Neural progenitor cell (in vitro differentiated cells): ENCODE data around the gene INSRR.

Source experiments
- EZH2 ChIP-seq: fragments of 200-600 bp; sonication (generic); IDR thresholded peaks from 2 replicates; pipeline ENCODE4 v1.6.1; 2017; ENCODE audit warnings: antibody characterized with exemption, mild to moderate bottlenecking, moderate library complexity
- TF ChIP-seq, protein P1 (sequence below): fragments of 200-600 bp; sonication (generic); IDR thresholded peaks from 2 replicates; pipeline ENCODE4 v1.5.1; 2017; ENCODE audit warnings: antibody characterized with exemption, mild to moderate bottlenecking

DNA sequence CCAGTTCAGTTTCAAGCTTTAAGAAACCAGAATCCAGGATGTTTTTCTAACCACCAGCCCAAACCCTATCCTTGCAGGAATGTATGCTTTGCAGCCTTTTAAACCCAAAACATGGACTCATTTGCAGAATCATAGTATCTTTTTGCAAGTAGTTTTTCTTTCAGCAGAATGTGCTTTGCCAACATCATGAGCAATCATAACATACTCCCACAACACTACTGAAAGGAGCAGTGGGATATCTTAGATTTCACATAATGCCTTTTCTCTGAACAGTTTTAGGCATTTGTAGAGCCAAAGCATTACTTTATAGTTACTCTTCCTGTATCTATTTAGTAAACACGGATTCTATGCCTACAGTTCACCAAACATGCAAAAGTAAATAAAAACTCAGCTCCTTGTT, 32.3 kb downstream of the INSRR start:
- TF ChIP-seq, protein P1, sequence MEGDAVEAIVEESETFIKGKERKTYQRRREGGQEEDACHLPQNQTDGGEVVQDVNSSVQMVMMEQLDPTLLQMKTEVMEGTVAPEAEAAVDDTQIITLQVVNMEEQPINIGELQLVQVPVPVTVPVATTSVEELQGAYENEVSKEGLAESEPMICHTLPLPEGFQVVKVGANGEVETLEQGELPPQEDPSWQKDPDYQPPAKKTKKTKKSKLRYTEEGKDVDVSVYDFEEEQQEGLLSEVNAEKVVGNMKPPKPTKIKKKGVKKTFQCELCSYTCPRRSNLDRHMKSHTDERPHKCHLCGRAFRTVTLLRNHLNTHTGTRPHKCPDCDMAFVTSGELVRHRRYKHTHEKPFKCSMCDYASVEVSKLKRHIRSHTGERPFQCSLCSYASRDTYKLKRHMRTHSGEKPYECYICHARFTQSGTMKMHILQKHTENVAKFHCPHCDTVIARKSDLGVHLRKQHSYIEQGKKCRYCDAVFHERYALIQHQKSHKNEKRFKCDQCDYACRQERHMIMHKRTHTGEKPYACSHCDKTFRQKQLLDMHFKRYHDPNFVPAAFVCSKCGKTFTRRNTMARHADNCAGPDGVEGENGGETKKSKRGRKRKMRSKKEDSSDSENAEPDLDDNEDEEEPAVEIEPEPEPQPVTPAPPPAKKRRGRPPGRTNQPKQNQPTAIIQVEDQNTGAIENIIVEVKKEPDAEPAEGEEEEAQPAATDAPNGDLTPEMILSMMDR: no peak
- TF ChIP-seq EZH2: no peak
